Measurements from ENCODE around the gene SAMHD1.

DNA sequence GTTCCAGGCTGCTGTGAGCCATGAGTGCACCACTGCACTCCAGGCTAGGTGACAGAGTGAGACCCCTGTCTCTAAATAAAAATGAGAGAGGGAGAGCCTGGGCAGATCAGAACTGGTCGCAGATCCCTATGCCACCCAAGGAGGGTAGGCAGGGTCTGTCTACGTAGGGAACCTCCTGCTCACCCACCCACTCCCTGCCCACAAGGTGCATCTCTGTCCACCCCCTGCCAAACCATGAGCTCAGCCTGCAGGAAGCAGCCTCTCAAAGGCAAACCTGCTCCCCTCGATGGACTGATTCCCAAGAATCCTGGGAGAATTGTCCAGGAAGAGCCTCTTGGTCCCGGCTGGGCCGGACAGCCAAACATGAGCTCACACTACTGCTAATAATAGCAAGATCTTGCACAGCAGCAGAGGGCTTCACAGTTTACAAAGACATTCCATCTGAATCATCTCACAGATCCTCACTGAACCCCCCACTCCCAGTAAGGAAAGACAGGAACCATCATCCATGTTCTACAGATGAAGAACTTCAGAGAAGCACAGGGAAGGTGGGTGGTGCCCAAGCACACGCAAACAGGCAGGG is 103.3 kb downstream of the SAMHD1 start:
- TF ChIP-seq MAX (CRISPR knock-in tag; IDR thresholded peaks at IDR 0.05) (no peak), MXD1 (CRISPR knock-in tag; IDR thresholded peaks at IDR 0.05; ENCODE audit: borderline replicate concordance, poor library complexity, severe bottlenecking) (no peak), SOX6 (IDR thresholded peaks at IDR 0.05) (no peak), ZBTB7A (IDR thresholded peaks at IDR 0.05; ENCODE audit: borderline replicate concordance, control insufficient read depth, low read depth, low read length) (no peak), CLOCK (CRISPR knock-in tag; IDR thresholded peaks at IDR 0.05; ENCODE audit: borderline replicate concordance) (no peak), TAF1 (IDR thresholded peaks at IDR 0.05; ENCODE audit: control insufficient read depth, extremely low read depth, insufficient read depth, low read length, severe bottlenecking) (no peak)
- TF ChIP-seq, protein P1, sequence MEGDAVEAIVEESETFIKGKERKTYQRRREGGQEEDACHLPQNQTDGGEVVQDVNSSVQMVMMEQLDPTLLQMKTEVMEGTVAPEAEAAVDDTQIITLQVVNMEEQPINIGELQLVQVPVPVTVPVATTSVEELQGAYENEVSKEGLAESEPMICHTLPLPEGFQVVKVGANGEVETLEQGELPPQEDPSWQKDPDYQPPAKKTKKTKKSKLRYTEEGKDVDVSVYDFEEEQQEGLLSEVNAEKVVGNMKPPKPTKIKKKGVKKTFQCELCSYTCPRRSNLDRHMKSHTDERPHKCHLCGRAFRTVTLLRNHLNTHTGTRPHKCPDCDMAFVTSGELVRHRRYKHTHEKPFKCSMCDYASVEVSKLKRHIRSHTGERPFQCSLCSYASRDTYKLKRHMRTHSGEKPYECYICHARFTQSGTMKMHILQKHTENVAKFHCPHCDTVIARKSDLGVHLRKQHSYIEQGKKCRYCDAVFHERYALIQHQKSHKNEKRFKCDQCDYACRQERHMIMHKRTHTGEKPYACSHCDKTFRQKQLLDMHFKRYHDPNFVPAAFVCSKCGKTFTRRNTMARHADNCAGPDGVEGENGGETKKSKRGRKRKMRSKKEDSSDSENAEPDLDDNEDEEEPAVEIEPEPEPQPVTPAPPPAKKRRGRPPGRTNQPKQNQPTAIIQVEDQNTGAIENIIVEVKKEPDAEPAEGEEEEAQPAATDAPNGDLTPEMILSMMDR (IDR thresholded peaks at IDR 0.05 in 2 of 3, conservative IDR thresholded peaks at IDR 0.05 in 1 of 3; ENCODE audit: insufficient read depth in 2 of 3, low read depth in 1 of 3, low read length in 3 of 3), result no peak

All from K562 (cell line).